ENCODE results near the gene WDR1.

WDR1 gene

DNA sequence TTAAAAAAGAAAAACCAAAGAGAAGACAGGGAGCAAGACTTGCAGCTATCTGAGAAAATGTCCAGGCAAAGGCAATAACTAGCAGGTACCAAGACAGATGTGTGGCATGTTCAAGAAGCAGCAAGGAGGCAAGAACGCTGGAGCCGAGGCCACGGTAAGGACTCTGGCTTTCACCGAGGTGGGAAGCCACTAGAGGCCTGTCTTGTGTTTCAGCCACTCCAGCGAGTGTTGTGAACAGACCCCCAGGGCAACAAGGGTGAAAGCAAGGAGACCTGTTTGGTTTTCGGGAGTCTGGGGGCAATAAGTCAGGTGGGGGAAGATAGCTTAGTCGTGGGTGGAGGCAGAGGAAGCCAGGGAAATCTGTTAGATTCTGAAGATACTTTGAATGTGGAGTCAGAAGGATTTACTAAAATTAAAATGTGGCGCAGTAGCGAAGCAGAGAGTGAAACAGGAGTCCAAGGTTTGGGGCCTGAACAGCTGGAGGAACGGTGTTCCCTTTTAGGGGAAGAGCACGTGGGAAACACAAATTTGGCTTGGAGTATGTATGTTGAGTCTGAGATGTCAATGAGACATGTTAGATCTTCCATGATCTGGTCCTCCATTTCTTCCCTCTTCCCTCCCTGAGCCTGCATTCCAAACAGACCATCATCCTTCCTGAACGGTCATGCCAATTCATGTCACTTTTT, 3.1 kb downstream of the WDR1 start:
- no peak for FAIRE-seq

GRCh38 chr4:10112658-10113284, 3.8 kb downstream of the WDR1 start:
- FAIRE-seq: no peak

GRCh38 chr4:10111067-10111801, 5.4 kb downstream of the WDR1 start:
- no peak for FAIRE-seq

GRCh38 chr4:10109995-10110670, 6.5 kb downstream of the WDR1 start:
- FAIRE-seq: no peak

DNA sequence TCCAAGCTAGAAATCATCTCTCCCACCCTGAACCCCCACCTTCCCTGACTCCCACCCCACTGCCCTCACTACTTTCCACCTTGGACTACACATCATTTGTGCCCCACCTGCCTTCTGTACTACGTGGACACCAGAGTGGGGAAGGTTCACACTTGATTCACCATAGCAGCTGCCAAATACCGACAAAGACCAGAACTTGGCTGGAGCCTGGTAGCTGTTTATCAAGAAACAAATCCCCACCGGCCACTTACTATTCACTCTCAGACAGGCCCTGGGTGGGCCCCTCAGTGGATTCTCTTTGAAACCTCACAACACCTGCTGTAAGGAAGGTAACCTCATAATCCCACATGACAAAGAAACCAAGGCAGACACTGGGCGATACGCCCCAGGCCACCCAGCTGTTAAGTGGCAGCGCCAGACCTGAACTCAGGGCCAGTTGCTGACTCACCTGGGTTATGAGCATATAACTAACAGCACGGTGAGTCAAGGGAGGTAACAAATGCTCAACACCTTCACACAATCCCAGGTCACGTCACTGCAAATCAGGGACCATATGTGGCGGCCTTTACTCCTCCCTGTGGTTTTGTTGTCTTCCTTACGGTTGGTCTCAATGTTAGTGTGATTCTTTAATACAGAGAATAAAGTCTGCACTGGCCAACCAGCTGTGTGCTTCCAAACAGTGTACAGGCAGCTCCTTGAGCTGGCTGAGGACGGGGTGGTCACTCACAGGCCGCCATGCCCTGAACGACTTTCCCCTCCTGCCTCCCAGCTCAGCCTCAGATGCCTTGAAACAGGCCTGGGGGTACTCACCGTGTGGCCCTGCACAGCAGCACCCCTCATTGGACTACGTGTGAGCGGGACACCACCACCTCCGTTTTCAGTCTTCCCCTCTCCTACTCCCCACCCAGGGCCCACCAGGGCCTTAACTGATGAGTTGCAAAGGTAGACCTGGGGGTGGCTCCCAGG, 7.5 kb downstream of the WDR1 start:
- no peak for FAIRE-seq

DNA sequence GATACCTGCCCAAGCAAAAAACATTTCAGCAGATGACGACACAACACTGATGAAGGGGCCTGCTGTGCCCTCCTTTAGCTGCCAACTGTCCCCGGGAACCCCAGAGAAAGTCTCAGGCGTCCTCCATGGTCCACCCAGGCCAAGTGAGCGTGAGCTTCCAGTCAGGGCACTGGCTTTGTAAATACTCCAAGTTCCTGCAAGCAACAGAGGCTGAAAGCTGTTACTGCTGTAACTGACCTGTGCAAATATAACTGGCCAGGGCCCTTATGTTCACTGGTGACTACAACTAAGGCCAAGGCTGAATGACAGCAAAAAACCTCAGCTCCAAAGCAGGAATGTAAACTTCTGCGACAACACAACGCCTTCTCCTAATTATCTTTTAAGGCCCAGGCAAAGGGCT, 8.2 kb downstream of the WDR1 start:
- no peak for FAIRE-seq

GRCh38 chr4:10107111-10108091, 9.2 kb downstream of the WDR1 start:
- no peak for FAIRE-seq

DNA sequence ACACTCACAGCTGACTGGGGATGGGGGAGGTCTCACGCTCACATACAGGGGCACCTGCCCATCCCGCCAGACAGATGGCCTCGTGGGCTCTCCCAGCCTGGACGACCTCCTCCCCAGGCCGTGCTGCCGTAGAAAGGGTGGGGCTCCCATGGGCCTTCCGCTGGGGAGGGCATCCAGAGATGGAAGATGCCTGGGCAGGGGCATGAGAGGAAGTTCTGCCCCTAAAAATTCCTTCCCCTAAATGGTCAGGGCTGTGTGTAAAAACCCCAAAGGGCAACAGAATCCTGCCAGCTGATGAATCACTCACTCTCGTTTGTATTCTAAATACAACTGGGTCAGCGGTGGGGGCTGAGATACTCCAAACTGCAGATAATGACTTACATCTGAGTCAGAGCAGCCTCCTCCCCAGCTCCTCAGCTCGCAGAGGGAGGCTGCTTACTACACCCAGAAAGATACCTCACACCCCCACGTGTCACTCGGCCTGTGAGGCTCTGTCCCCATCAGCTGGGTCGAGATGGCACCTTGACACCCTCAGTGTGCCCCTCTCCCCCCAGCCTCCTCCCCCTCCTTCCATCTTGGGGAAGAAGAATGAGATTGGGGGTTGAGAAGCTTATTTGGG, 10.1 kb downstream of the WDR1 start:
- no peak for FAIRE-seq

DNA sequence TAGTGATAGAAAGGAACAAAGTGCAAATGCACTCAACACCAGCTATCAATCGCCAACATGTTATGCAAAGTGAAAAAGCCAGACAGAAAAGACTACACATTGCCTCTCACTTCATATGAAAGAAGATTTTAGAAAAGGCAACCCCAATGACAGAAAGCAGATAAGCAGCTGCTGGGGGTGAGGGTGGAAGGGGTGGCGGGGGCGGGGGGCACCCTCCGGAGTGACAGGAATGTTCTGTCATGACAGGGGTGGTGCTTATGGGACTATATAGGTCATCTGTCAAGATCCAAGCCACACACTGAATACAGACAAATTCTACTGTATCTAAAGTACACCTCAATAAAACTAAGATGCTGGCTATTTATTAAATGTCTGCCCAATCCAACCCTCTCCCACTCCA, 10.7 kb downstream of the WDR1 start:
- FAIRE-seq: no peak

GRCh38 chr4:10105421-10105820, 11.2 kb downstream of the WDR1 start:
- no peak for FAIRE-seq

- FAIRE-seq: no peak
These were observed 11.7 kb downstream of the WDR1 start for GRCh38 chr4:10104991-10105276.

GRCh38 chr4:10104211-10104990, 12.2 kb downstream of the WDR1 start:
- no peak for FAIRE-seq

DNA sequence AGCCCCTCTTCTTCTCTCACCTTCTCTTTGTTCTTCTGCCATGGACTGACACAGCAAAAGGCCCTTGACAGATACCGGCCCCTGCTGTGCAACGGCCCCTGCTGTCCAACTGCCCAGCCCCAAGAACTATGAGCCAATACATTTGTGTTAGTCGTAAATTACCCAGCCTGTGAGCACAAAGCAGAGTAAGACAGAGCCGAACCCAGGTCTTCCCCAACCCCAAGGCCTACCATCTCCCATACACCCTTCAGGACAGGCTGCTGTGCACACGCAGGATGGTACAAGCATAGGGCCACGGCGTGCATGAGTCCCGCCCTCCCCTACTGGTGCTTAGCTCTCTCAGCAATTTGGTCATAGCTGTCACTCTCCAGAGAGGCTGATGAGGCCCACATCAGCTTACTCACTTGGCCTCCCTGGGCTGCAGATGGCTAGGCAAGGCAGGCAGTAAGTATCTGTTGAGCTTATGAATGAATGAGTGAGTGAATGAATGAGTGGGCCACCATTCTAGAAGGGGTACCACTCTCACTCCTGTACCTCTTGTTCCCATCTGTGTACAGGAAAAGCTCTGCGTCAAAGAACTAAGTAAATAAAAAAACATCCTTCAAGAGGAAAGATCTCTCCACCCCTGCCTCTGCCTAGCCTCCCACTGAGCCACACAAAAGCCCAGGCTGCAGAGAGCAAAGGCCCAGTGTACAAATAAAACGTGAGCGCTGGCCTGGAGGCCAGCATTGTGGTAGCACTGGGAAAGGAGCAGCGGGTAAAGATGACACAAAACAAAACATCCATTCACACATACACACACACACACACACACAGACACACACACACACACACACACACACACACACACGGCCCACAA, 13.9 kb downstream of the WDR1 start:
- FAIRE-seq: no peak

- no peak for FAIRE-seq
These were observed 14.7 kb downstream of the WDR1 start for GRCh38 chr4:10101671-10102473.

DNA sequence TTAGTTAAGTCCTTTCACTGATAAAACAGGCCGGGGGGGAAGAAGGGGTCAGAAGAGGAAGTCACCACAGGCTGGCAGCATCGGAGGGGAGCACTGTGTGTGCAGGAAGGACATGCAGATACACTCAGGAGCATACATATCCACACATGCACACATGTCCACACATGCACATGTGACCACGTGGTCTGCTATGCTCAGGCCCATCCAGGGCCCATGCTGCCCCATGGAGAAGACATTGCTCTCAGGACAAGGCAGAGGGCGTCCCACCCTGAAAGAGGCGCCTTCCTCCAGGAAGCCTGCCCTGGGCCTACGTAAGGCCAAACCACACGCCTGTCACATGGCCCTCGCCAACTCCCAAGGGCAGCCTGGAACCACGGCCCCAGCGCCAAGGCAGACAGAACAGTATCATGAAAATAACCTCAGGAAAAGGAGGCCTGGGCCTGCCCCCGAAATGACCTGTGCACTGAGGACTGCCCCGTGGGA, 15.8 kb downstream of the WDR1 start:
- FAIRE-seq: no peak

- no peak for FAIRE-seq
These were observed 16.9 kb downstream of the WDR1 start for GRCh38 chr4:10099499-10100325.

DNA sequence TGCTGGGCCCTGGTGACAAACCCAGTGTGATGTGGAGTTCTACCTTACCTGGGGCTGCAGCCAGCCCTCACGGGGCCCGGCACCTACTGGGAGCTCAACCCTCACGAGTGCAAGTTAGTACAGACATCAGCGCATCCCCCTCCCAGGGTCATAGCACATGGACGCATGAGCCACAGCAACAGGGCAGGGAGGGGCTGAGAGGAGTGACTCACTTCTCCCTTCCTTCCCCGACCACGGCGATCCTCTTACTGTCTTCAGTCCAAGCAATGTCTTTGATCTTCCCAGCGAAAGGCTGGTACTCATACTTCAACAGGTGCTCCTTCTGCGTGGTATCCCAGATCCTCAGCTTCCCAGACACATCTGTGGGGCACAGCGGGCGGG, 17.8 kb downstream of the WDR1 start:
- no peak for FAIRE-seq
